Vagina (tissue), 2 donors: ENCODE data around the gene ZG16.

ENCODE experiments used
- POLR2A ChIP-seq, 2 donors: fragments of 450-650 bp; IDR thresholded peaks; one replicate each; pipeline ENCODE4 v1.6.1; 2017; ENCODE audit warnings: antibody characterized with exemption in 2 of 2, mild to moderate bottlenecking in 2 of 2, moderate library complexity in 2 of 2
- TF ChIP-seq, protein P1 (sequence below), 3 experiments: fragments of 450-650 bp in 2 of 3; fragments of 200-600 bp in 1 of 3; sonication (generic) in 1 of 3; IDR thresholded peaks; one replicate each; pipeline ENCODE4 v1.5.1; 2017 to 2019; ENCODE audit warnings: antibody characterized with exemption in 3 of 3, mild to moderate bottlenecking in 2 of 3, moderate library complexity in 2 of 3

- TF ChIP-seq POLR2A (IDR thresholded peaks at IDR 0.05), result no peak
- TF ChIP-seq, protein P1, sequence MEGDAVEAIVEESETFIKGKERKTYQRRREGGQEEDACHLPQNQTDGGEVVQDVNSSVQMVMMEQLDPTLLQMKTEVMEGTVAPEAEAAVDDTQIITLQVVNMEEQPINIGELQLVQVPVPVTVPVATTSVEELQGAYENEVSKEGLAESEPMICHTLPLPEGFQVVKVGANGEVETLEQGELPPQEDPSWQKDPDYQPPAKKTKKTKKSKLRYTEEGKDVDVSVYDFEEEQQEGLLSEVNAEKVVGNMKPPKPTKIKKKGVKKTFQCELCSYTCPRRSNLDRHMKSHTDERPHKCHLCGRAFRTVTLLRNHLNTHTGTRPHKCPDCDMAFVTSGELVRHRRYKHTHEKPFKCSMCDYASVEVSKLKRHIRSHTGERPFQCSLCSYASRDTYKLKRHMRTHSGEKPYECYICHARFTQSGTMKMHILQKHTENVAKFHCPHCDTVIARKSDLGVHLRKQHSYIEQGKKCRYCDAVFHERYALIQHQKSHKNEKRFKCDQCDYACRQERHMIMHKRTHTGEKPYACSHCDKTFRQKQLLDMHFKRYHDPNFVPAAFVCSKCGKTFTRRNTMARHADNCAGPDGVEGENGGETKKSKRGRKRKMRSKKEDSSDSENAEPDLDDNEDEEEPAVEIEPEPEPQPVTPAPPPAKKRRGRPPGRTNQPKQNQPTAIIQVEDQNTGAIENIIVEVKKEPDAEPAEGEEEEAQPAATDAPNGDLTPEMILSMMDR (IDR thresholded peaks at IDR 0.05), result no peak
Observed at GRCh38 chr16:29831490-29831889, 53.4 kb downstream of the ZG16 start.
